ENCODE data around the gene SYNJ1.

SYNJ1 gene

GRCh38 chr21:32587651-32588050 lies 140.2 kb downstream of the SYNJ1 start:
- no peaks in the 10 kb centered on the region for H3K36me3 ChIP-seq
- H3K4me1 ChIP-seq (ENCODE audit: control insufficient read depth in 1 of 2, insufficient read depth in 1 of 2, low read depth in 1 of 2, low read length in 1 of 2): no peaks in the 10 kb centered on the region
- TF ChIP-seq CTCF (IDR thresholded peaks at IDR 0.05): no peak
- no peaks in the 10 kb centered on the region for H3K9me3 ChIP-seq
- H3K27ac ChIP-seq: no peak overlapping the region
- H3K4me3 ChIP-seq (ENCODE audit: low read depth in 1 of 2, low read length in 1 of 2): no peak overlapping the region
- H3K27me3 ChIP-seq: no peaks in the 10 kb centered on the region

- TF ChIP-seq CTCF (IDR thresholded peaks at IDR 0.05): no peak
- no peaks in the 10 kb centered on the region for H3K4me1 ChIP-seq (ENCODE audit: control insufficient read depth in 1 of 2, insufficient read depth in 1 of 2, low read depth in 1 of 2, low read length in 1 of 2)
- H3K4me3 ChIP-seq (ENCODE audit: low read depth in 1 of 2, low read length in 1 of 2): no peak overlapping the region
- no peak overlapping the region for H3K27ac ChIP-seq
- no peaks in the 10 kb centered on the region for H3K27me3 ChIP-seq
- H3K9me3 ChIP-seq: no peaks in the 10 kb centered on the region
- H3K36me3 ChIP-seq: no peaks in the 10 kb centered on the region
These were observed 140.7 kb downstream of the SYNJ1 start for GRCh38 chr21:32587120-32587519.

- TF ChIP-seq CTCF (IDR thresholded peaks at IDR 0.05): no peak
- Histone ChIP-seq H3K4me1 (ENCODE audit: control insufficient read depth in 1 of 2, insufficient read depth in 1 of 2, low read depth in 1 of 2, low read length in 1 of 2) (no peaks in the 10 kb centered on the region), H3K27me3 (no peaks in the 10 kb centered on the region), H3K27ac (no peak overlapping the region), H3K4me3 (ENCODE audit: low read depth in 1 of 2, low read length in 1 of 2) (no peak overlapping the region), H3K9me3 (no peaks in the 10 kb centered on the region), H3K36me3 (no peaks in the 10 kb centered on the region)
These were observed 141.8 kb downstream of the SYNJ1 start for GRCh38 chr21:32585970-32586369.

- Histone ChIP-seq H3K4me1 (ENCODE audit: control insufficient read depth in 1 of 2, insufficient read depth in 1 of 2, low read depth in 1 of 2, low read length in 1 of 2) (no peaks in the 10 kb centered on the region), H3K36me3 (no peaks in the 10 kb centered on the region), H3K4me3 (ENCODE audit: low read depth in 1 of 2, low read length in 1 of 2) (no peak within 1 kb of the TSS), H3K9me3 (no peaks in the 10 kb centered on the region), H3K27ac (no peak within 1 kb of the TSS), H3K27me3 (no peaks in the 10 kb centered on the region)
- no peak for TF ChIP-seq CTCF (IDR thresholded peaks at IDR 0.05)
These were observed 142.6 kb downstream of the SYNJ1 start, which contains the start of gene TCP10L for GRCh38 chr21:32585042-32585710. TCP10L (minus strand) TSS chr21:32585523; CDS start chr21:32584304, 1,219 bp downstream.

GRCh38 chr21:32584472-32584871 lies 143.3 kb downstream of the SYNJ1 start:
- no peaks in the 10 kb centered on the region for H3K36me3 ChIP-seq
- H3K27me3 ChIP-seq: no peaks in the 10 kb centered on the region
- H3K27ac ChIP-seq: no peak overlapping the region
- no peaks in the 10 kb centered on the region for H3K4me1 ChIP-seq (ENCODE audit: control insufficient read depth in 1 of 2, insufficient read depth in 1 of 2, low read depth in 1 of 2, low read length in 1 of 2)
- TF ChIP-seq CTCF (IDR thresholded peaks at IDR 0.05): no peak
- H3K4me3 ChIP-seq (ENCODE audit: low read depth in 1 of 2, low read length in 1 of 2): no peak overlapping the region
- H3K9me3 ChIP-seq: no peaks in the 10 kb centered on the region

Measured in neutrophil (primary cell).